Neural progenitor cell (in vitro differentiated cells): Measurements from ENCODE around the gene ZNF677. TPM values are rescaled to one million over a fixed set of nuclear protein-coding genes. Genes with fewer than 3 reads are reported as not detected.
"Not testable (repeated sequence)": the region's sequence is repeated elsewhere in the genome, so short reads cannot be mapped to it uniquely, and the experiment has no call there.

Experiments used
- DNase-seq: peaks from one replicate; pipeline ENCODE4 v3.0.0-alpha.2; 2016; ENCODE audit warnings: low spot score
- H2AFZ ChIP-seq: fragments of 200-600 bp; sonication (generic); replicated peaks from 2 replicates; pipeline ENCODE4 v1.6.1; 2016; ENCODE audit warnings: antibody characterized with exemption
- H3F3A ChIP-seq: fragments of 200-600 bp; sonication (generic); 2 replicates; pipeline ENCODE4 v1.6.1; 2016; ENCODE audit warnings: antibody characterized with exemption, low read depth
- H3K27ac ChIP-seq: fragments of 200-600 bp; sonication (generic); 2 replicates; pipeline ENCODE4 v1.5.1; 2016; ENCODE audit warnings: mild to moderate bottlenecking
- H3K27me3 ChIP-seq: fragments of 200-600 bp; sonication (generic); 2 replicates; pipeline ENCODE4 v1.6.1; 2016; ENCODE audit warnings: mild to moderate bottlenecking, moderate library complexity
- H3K36me3 ChIP-seq: fragments of 200-600 bp; sonication (generic); 2 replicates; pipeline ENCODE4 v1.5.1; 2016
- H3K4me1 ChIP-seq: fragments of 200-600 bp; sonication (generic); 2 replicates; pipeline ENCODE4 v1.6.1; 2016; ENCODE audit warnings: mixed run types
- H3K4me2 ChIP-seq: fragments of 200-600 bp; sonication (generic); 2 replicates; pipeline ENCODE4 v1.6.1; 2016
- H3K4me3 ChIP-seq: fragments of 200-600 bp; sonication (generic); 2 replicates; pipeline ENCODE4 v1.5.1; 2016
- H3K79me2 ChIP-seq: fragments of 200-600 bp; sonication (generic); 2 replicates; pipeline ENCODE4 v1.6.1; 2016; ENCODE audit warnings: low read depth
- H3K9ac ChIP-seq: fragments of 200-600 bp; sonication (generic); 2 replicates; pipeline ENCODE4 v1.6.1; 2016
- H3K9me3 ChIP-seq: fragments of 200-600 bp; sonication (generic); 2 replicates; pipeline ENCODE4 v1.5.1; 2016; ENCODE audit warnings: low read depth
- H4K20me1 ChIP-seq: fragments of 200-600 bp; sonication (generic); 2 replicates; pipeline ENCODE4 v1.6.1; 2016; ENCODE audit warnings: low read depth
- H3K27ac Mint-ChIP-seq: 3 replicates; pipeline ENCODE4 v1.8.0; 2021; ENCODE audit warnings: mixed read lengths
- H3K27me3 Mint-ChIP-seq: 2 replicates; pipeline ENCODE4 v1.8.0; 2022; ENCODE audit warnings: low read depth, mild to moderate bottlenecking, inconsistent platforms, moderate library complexity, mixed read lengths; ENCODE audit not compliant: insufficient read depth
- H3K36me3 Mint-ChIP-seq: 3 replicates; pipeline ENCODE4 v1.8.0; 2021; ENCODE audit warnings: mixed read lengths
- H3K4me1 Mint-ChIP-seq: 3 replicates; pipeline ENCODE4 v1.8.0; 2021; ENCODE audit warnings: mixed read lengths
- H3K4me3 Mint-ChIP-seq: 3 replicates; pipeline ENCODE4 v1.8.0; 2021; ENCODE audit warnings: mild to moderate bottlenecking, moderate library complexity, mixed read lengths
- H3K9me3 Mint-ChIP-seq: 3 replicates; pipeline ENCODE4 v1.8.0; 2020; ENCODE audit warnings: mixed read lengths
- CTCF ChIP-seq: fragments of 200-600 bp; sonication (generic); IDR thresholded peaks from 2 replicates; pipeline ENCODE4 v1.5.1; 2017; ENCODE audit warnings: antibody characterized with exemption, mild to moderate bottlenecking
- EZH2 ChIP-seq: fragments of 200-600 bp; sonication (generic); IDR thresholded peaks from 2 replicates; pipeline ENCODE4 v1.6.1; 2017; ENCODE audit warnings: antibody characterized with exemption, mild to moderate bottlenecking, moderate library complexity
- EZH2phosphoT487 ChIP-seq: fragments of 200-600 bp; sonication (generic); IDR thresholded peaks from 2 replicates; pipeline ENCODE4 v1.6.1; 2017; ENCODE audit warnings: antibody characterized with exemption
- total RNA-seq: library from RNA; depleted of rRNA; stranded (reverse); fragments of >200 nt; gene quantifications from 2 replicates; pipeline ENCODE4 v1.2.3, GENCODE V29; 2015; ENCODE audit warnings: low replicate concordance

The ZNF677 gene
- 70.4 and 85.7 TPM in 2 replicates for total RNA-seq

GRCh38 chr19:53254411-53255341 lies at the start of gene ZNF677:
Gene ZNF677 (minus strand): TSS chr19:53254873. CDS start chr19:53251550, 3,323 bp downstream.
- Histone ChIP-seq H3K9ac (peak within 1 kb of the TSS; percentile 53), H3K4me3 (peak within 1 kb of the TSS; percentile 89), H3K9me3 (peaks cover under 1% of the 10 kb centered on the region), H3K36me3 (peaks cover 32% of the 10 kb centered on the region), H3F3A (peaks cover 5% of the 10 kb centered on the region), H3K4me1 (peaks cover 6% of the 10 kb centered on the region), H3K27ac (no peak within 1 kb of the TSS), H3K4me2 (peak within 1 kb of the TSS; percentile 82), H2AFZ (peak within 1 kb of the TSS; percentile 93), H4K20me1 (no peaks in the 10 kb centered on the region), H3K79me2 (peaks cover 17% of the 10 kb centered on the region), H3K27me3 (no peaks in the 10 kb centered on the region)
- Mint-ChIP-seq H3K27ac (no peak within 1 kb of the TSS), H3K4me1 (no peaks in the 10 kb centered on the region), H3K36me3 (peaks cover 27% of the 10 kb centered on the region), H3K27me3 (no peaks in the 10 kb centered on the region), H3K4me3 (peak within 1 kb of the TSS; percentile 88), H3K9me3 (peaks cover 45% of the 10 kb centered on the region)
- DNase-seq = peak; percentile 83
- TF ChIP-seq EZH2 = peak; percentile 11
- TF ChIP-seq EZH2phosphoT487 = no peak

GRCh38 chr19:53301341-53301740 lies 46.7 kb upstream of the ZNF677 start:
- not testable (repeated sequence) for H4K20me1 ChIP-seq, H3K9me3 ChIP-seq, H3F3A ChIP-seq, H2AFZ ChIP-seq, H3K27ac ChIP-seq, H3K27me3 ChIP-seq, H3K4me2 ChIP-seq, H3K27me3 Mint-ChIP-seq, H3K9ac ChIP-seq, H3K79me2 ChIP-seq, H3K27ac Mint-ChIP-seq, H3K4me3 ChIP-seq, DNase-seq, H3K4me1 Mint-ChIP-seq, H3K4me3 Mint-ChIP-seq, H3K36me3 Mint-ChIP-seq, H3K36me3 ChIP-seq, H3K4me1 ChIP-seq
- H3K9me3 Mint-ChIP-seq = peaks cover 29% of the 10 kb centered on the region
- peak; percentile 5 for TF ChIP-seq CTCF

- Histone ChIP-seq H3K27me3 (no peaks in the 10 kb centered on the region), H3K4me2 (no peak overlapping the region), H3F3A (peaks cover 9% of the 10 kb centered on the region), H3K9ac (no peak overlapping the region), H3K4me1 (no peaks in the 10 kb centered on the region), H3K79me2 (no peaks in the 10 kb centered on the region), H3K27ac (peak overlapping the region; percentile 86), H3K36me3 (no peaks in the 10 kb centered on the region), H2AFZ (peak overlapping the region; percentile 55), H3K4me3 (no peak overlapping the region), H3K9me3 (no peaks in the 10 kb centered on the region), H4K20me1 (no peaks in the 10 kb centered on the region)
- peak; percentile 29 for DNase-seq
- Mint-ChIP-seq H3K27me3 (peaks cover 3% of the 10 kb centered on the region), H3K36me3 (no peaks in the 10 kb centered on the region), H3K4me1 (no peaks in the 10 kb centered on the region), H3K9me3 (peaks cover 40% of the 10 kb centered on the region), H3K27ac (no peak overlapping the region), H3K4me3 (no peak overlapping the region)
- no peak for TF ChIP-seq CTCF
- no peak for TF ChIP-seq EZH2phosphoT487
- TF ChIP-seq EZH2 = no peak
These were observed 40.2 kb upstream of the ZNF677 start for GRCh38 chr19:53294786-53295441.
